RPMI7951 (cell line): ENCODE data around the gene EIF3L. TPM values are rescaled to one million over a fixed set of nuclear protein-coding genes. Genes with fewer than 3 reads are reported as not detected.

Source experiments
- DNase-seq: peaks from one replicate; pipeline ENCODE4 v3.0.0-alpha.2; 2012; ENCODE audit warnings: low read depth
- total RNA-seq: library from RNA; depleted of rRNA; stranded (reverse); fragments of >200 nt; shearing (Covaris generic); gene quantifications from 2 replicates; pipeline ENCODE4 v1.2.3, GENCODE V29; 2014

The EIF3L gene
- total RNA-seq, 1 experiment from 2014 or later = 374 TPM

- peak; percentile 78 for DNase-seq
Observed at GRCh38 chr22:37905534-37906363, 56.5 kb downstream of the EIF3L start, which contains the start of gene MICALL1. MICALL1 (plus strand) TSS chr22:37906297; CDS start chr22:37906423, 126 bp downstream.

- DNase-seq = no peak
Observed at GRCh38 chr22:37906364-37907008, 57.3 kb downstream of the EIF3L start.

- no peak for DNase-seq
Observed at GRCh38 chr22:37907036-37907954, 58.1 kb downstream of the EIF3L start.

GRCh38 chr22:37909766-37910165, 60.5 kb downstream of the EIF3L start:
- no peak for DNase-seq

GRCh38 chr22:37910890-37911672, 61.9 kb downstream of the EIF3L start:
- no peak for DNase-seq

GRCh38 chr22:37911697-37912096, 62.5 kb downstream of the EIF3L start:
- no peak for DNase-seq

- no peak for DNase-seq
Observed at GRCh38 chr22:37912171-37912570, 63.0 kb downstream of the EIF3L start.

GRCh38 chr22:37913233-37913721, 64.1 kb downstream of the EIF3L start:
- DNase-seq = no peak

GRCh38 chr22:37916311-37916710, 67.1 kb downstream of the EIF3L start:
- no peak for DNase-seq

- no peak for DNase-seq
Observed at GRCh38 chr22:37917874-37918548, 68.8 kb downstream of the EIF3L start.

- DNase-seq = no peak
Observed at GRCh38 chr22:37918580-37919270, 69.5 kb downstream of the EIF3L start.

GRCh38 chr22:37920126-37920525, 70.9 kb downstream of the EIF3L start:
- DNase-seq = no peak

GRCh38 chr22:37922191-37922590, 73.0 kb downstream of the EIF3L start:
- DNase-seq = no peak

GRCh38 chr22:37923927-37924326, 74.7 kb downstream of the EIF3L start:
- DNase-seq = no peak

GRCh38 chr22:37924386-37925065, 75.3 kb downstream of the EIF3L start:
- DNase-seq = no peak

- no peak for DNase-seq
Observed at GRCh38 chr22:37925330-37925729, 76.1 kb downstream of the EIF3L start.

- DNase-seq = no peak
Observed at GRCh38 chr22:37925767-37926166, 76.5 kb downstream of the EIF3L start.

- DNase-seq = no peak
Observed at GRCh38 chr22:37926358-37926757, 77.1 kb downstream of the EIF3L start.
